Stimulated activated CD8-positive, alpha-beta memory T cell treated with anti-CD3 and anti-CD28 coated beads, Interleukin-2, amount 100 ng/mL, for 1 hour (primary cell): ENCODE results near the gene COL21A1.

ENCODE experiments used
- DNase-seq, 2 donors: peaks; one replicate each; pipeline ENCODE4 v3.0.0-alpha.2; 2020; ENCODE audit warnings: low read depth in 2 of 2

The COL21A1 gene

GRCh38 chr6:56245903-56246351 is 1.5 kb downstream of the COL21A1 start:
- DNase-seq: no peak

GRCh38 chr6:56244528-56245253 is 2.7 kb downstream of the COL21A1 start:
- no peak for DNase-seq

DNA sequence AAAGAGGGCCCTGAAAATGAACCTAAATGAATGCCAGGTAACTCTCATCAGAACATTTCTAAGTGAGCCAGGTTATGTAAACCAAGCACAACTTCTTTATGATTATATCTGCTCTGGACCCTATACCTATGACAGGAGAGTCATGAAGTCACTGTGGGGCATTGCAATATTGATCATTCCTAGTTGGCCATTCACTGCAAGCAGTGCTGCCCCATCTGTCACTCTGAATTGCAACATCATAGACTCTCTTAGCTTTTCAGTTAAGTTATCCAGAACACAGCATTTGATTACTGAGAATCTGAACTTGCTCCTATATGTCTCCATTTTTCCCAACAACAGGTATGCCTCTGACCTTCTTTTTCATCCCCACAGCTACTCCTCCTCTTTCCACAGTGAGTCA is 3.3 kb downstream of the COL21A1 start:
- DNase-seq: no peak

DNA sequence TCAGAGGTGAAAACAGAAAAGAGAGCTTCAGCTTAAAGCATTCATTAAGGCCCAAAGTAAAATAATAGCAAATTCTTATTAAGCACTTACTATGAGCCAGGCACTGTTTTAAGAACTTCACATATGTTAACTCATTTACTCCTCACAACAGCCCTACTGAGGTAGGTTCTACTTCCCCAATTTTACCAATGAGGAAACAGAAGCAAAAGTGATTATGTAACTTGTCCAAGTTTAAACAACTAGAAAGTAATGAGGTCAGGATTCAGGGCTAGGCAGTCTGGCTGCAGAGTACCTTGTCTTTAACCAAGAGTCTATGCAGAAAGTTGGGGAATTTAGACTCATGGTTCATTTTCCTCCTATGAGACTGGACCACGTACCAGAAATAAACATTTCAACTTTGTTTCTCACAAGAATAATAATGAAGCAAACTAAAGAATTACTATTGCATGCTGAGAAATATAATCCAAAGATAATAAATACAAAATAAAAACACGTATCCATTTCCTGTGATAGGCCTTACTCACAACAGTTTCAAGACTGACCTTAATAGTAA is 3.8 kb downstream of the COL21A1 start:
- no peak for DNase-seq

- DNase-seq: no peak
These were observed 5.0 kb downstream of the COL21A1 start for GRCh38 chr6:56242346-56242745.

DNA sequence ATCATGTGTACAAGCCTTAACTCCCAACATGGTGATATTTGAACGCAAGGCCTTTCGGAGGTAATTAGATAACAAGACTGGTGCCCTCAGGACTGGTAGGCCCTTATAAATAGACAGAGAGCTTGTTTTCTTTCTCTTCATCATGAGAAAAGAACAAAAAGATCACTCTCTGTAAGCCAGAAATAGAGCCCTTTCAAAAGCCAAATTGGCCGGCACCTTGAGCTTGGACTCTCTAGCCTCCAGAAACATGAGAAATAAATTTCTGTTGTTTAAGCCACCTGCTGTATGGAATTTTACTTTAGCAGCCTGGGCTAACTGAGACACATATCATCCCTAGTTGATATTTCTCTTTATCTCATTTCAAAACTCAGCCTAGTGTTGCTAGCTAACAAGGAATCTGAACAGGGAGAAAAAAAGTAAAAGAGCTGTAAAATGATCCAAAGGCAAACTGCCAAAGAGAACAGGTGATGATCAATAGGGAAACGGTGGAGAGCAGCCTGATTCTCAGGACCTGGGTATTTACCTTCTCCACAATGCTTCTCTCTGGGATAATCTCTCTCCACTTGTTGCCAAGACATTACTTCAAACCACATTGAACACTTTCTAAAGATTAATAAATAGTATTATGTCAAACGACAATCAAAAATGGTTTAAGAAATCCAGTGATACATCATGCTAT is 6.1 kb downstream of the COL21A1 start:
- DNase-seq: no peak

- DNase-seq: no peak
These were observed 9.0 kb downstream of the COL21A1 start for GRCh38 chr6:56238352-56238751.

GRCh38 chr6:56235245-56235644 is 12.1 kb downstream of the COL21A1 start:
- no peak for DNase-seq

DNA sequence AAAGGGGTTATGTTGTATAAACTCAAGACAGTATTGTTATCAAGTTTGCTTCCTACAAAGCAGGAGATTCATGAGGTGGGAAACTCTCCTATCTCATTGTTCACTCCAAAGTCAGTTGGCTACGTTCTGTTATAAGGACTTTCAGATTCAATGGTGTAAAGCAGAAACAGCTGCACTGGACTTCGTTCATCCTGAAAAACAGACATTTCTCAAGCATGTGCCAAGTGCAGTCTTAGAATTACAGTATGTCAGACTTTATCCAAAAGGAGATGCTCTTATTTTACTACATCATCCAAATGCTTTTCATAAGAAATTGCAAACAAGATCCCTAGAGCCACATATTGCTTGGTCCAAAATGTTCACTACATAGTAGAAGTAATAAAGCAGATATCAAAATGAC is 14.9 kb downstream of the COL21A1 start:
- DNase-seq: no peak

- no peak for DNase-seq
These were observed 15.6 kb downstream of the COL21A1 start for GRCh38 chr6:56231827-56232226.

GRCh38 chr6:56230976-56231566 is 16.3 kb downstream of the COL21A1 start:
- no peak for DNase-seq

GRCh38 chr6:56227071-56227879 is 20.1 kb downstream of the COL21A1 start:
- DNase-seq: no peak

DNA sequence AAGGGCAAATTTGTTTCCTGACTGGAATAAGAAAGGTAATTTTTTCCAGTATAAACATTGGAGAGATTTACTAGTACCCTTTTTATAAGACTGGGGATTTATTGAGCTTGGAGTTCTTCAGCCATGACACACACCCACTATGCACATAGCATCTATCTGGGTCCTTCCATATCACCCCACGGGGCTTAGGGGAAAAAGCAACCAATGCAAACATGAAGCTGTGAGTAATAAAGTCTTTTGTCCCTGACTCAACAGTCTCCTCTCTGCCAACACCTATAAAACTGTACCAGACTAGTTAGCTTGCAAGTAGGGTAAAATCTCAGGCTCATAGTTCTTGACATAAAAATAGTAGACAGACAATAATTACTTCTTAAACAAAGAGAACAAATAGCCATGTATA is 23.4 kb downstream of the COL21A1 start:
- DNase-seq: no peak

- DNase-seq: no peak
These were observed 24.9 kb downstream of the COL21A1 start for GRCh38 chr6:56222499-56222898.

- no peak for DNase-seq
These were observed 27.3 kb downstream of the COL21A1 start for GRCh38 chr6:56220078-56220477.

DNA sequence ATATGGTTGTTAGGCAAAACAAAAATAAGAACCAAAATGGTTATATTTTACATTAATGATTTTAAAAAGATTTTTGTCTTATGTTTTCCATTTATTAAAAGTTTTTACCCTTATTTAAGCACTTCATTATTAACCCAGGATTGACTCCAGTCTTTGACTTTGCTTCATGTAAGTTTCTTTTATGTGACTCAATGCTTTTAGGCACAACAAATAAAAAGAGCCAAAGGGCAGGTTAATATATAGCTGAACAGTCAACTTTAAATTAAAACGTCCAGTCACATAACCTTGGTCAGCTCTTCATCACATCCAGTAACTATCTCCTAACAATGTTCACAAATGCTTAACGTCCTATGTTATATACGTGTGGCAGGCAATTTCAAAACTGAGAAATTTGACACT is 32.7 kb downstream of the COL21A1 start:
- no peak for DNase-seq

- no peak for DNase-seq
These were observed 33.2 kb downstream of the COL21A1 start for GRCh38 chr6:56214041-56214702.

DNA sequence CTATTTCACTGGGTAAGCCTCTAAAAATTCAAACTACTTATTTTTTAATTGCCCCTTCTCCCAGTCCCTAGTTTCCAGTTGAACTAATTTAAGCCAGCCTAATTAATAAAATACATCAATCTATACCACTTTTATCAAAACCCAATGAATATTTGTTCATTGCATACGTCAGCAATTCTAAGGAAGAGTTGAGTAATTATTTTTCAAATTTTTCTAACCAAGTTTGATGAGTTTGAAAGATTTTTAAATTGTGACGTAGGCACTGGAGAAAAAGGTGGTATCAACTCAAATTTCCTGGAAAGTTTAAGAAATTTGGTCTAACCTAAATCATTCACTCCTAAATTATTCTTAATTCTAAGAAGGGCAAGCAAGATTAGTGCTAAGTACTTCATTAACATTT is 35.7 kb downstream of the COL21A1 start:
- DNase-seq: no peak

DNA sequence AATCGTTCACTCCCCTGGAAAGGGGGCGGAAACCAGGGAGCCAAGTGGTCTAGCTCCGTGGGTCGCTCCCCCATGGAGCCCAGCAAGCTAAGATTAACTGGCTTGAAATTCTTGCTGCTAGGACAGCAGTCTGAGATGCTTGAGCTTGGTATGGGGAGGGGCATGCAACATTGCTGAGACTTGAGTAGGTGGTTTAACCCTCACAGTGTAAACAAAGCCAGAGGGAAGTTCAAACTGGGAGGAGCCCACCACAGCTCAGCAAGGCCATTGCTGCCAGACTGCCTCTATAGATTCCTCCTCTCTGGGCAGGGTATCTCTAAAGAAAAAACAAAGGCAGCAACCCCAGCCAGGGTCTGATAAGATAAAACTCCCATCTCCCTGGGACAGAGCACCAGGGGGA is 43.2 kb downstream of the COL21A1 start:
- no peak for DNase-seq

DNA sequence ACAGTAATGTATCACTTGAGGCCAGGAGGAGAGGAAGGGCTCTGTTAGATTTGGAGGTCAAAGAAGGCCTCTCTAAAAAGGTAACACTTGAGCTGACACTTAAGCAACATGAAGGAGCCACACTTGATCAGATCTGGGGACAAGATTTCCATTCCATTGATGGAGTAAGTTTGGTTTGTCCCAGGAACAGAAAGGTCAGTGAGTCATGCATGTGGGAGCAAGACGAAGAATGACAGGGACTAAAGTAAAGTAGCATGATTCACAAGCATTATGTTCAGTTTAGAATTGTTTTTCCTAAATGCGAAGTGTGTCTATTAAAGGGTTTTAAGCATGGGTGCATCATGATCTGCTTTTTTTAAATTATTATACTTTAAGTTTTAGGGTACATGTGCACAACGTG is 47.4 kb downstream of the COL21A1 start:
- no peak for DNase-seq

- no peak for DNase-seq
These were observed 53.5 kb downstream of the COL21A1 start for GRCh38 chr6:56193846-56194245.
